Measurements from ENCODE around the gene ZNF385B. TPM values are rescaled to one million over a fixed set of nuclear protein-coding genes. Genes with fewer than 3 reads are reported as not detected.
A peak's percentile ranks its signal among the peaks of the same experiment; 100 is the strongest.

ZNF385B gene
- total RNA-seq, 1 experiment from 2014 or later, result 0.33 TPM

- intact Hi-C loops (cut with micrococcal nuclease), result no loop called here
- H3K4me1 Mint-ChIP-seq (ENCODE audit: insufficient read depth, unreplicated experiment), result peaks cover 14% of the 10 kb centered on the region
- H3K27me3 Mint-ChIP-seq (ENCODE audit: insufficient read depth, unreplicated experiment), result no peaks in the 10 kb centered on the region
- no peaks in the 10 kb centered on the region for H3K9me3 Mint-ChIP-seq (ENCODE audit: unreplicated experiment)
- no peaks in the 10 kb centered on the region for H3K36me3 Mint-ChIP-seq (ENCODE audit: insufficient read depth, unreplicated experiment)
- no peak overlapping the region for H3K27ac Mint-ChIP-seq (ENCODE audit: low read depth, unreplicated experiment)
- no peak for TF ChIP-seq CTCF (IDR thresholded peaks at IDR 0.05; ENCODE audit: unreplicated experiment)
- ChIA-PET POLR2A (interaction anchor here (0.6 kb wide), 1 partner anchor 149 kb away, joined by 3 read pairs; no protein-coding TSS in a partner anchor), CTCF (no interaction called here)
- no peak overlapping the region for H3K4me3 Mint-ChIP-seq (ENCODE audit: unreplicated experiment)
- no TSS peak for BruUV-seq (replicated peaks)
- no peak for DNase-seq (ENCODE audit: unreplicated experiment)
These were observed 146.2 kb downstream of the ZNF385B start for GRCh38 chr2:179715196-179715595.

- no peaks in the 10 kb centered on the region for H3K27me3 Mint-ChIP-seq (ENCODE audit: insufficient read depth, unreplicated experiment)
- intact Hi-C loops (cut with micrococcal nuclease), result no loop called here
- H3K4me3 Mint-ChIP-seq (ENCODE audit: unreplicated experiment), result no peak overlapping the region
- no TSS peak for BruUV-seq (replicated peaks)
- H3K27ac Mint-ChIP-seq (ENCODE audit: low read depth, unreplicated experiment), result no peak overlapping the region
- CTCF ChIA-PET, result interaction anchor here (0.5 to 0.9 kb wide), 3 partner anchors 15 to 462 kb away, joined by 3 to 5 read pairs (median 3); no protein-coding TSS in a partner anchor
- no peak for DNase-seq (ENCODE audit: unreplicated experiment)
- H3K4me1 Mint-ChIP-seq (ENCODE audit: insufficient read depth, unreplicated experiment), result peaks cover 14% of the 10 kb centered on the region
- H3K9me3 Mint-ChIP-seq (ENCODE audit: unreplicated experiment), result no peaks in the 10 kb centered on the region
- POLR2A ChIA-PET, result no interaction called here
- H3K36me3 Mint-ChIP-seq (ENCODE audit: insufficient read depth, unreplicated experiment), result no peaks in the 10 kb centered on the region
- no peak for TF ChIP-seq CTCF (IDR thresholded peaks at IDR 0.05; ENCODE audit: unreplicated experiment)
These were observed 148.6 kb downstream of the ZNF385B start for GRCh38 chr2:179712825-179713224.

- no peak for DNase-seq (ENCODE audit: unreplicated experiment)
- Mint-ChIP-seq H3K4me1 (ENCODE audit: insufficient read depth, unreplicated experiment) (peaks cover 14% of the 10 kb centered on the region), H3K4me3 (ENCODE audit: unreplicated experiment) (no peak overlapping the region), H3K9me3 (ENCODE audit: unreplicated experiment) (no peaks in the 10 kb centered on the region), H3K27me3 (ENCODE audit: insufficient read depth, unreplicated experiment) (no peaks in the 10 kb centered on the region), H3K36me3 (ENCODE audit: insufficient read depth, unreplicated experiment) (no peaks in the 10 kb centered on the region), H3K27ac (ENCODE audit: low read depth, unreplicated experiment) (peak overlapping the region; percentile 39)
- CTCF ChIA-PET, result interaction anchor here (0.6 kb wide), 1 partner anchor 250 kb away, joined by 3 read pairs; no protein-coding TSS in a partner anchor
- BruUV-seq (replicated peaks), result no TSS peak
- POLR2A ChIA-PET, result no interaction called here
- no peak for TF ChIP-seq CTCF (IDR thresholded peaks at IDR 0.05; ENCODE audit: unreplicated experiment)
- intact Hi-C loops (cut with micrococcal nuclease), result no loop called here
These were observed 150.0 kb downstream of the ZNF385B start for GRCh38 chr2:179711375-179711774.

- H3K9me3 Mint-ChIP-seq (ENCODE audit: unreplicated experiment), result no peaks in the 10 kb centered on the region
These were observed 157.7 kb downstream of the ZNF385B start for GRCh38 chr2:179703702-179704101.

More at GRCh38 chr2:179703702-179704101, 157.7 kb downstream of the ZNF385B start:
- Mint-ChIP-seq H3K4me3 (ENCODE audit: unreplicated experiment) (no peak overlapping the region), H3K27me3 (ENCODE audit: insufficient read depth, unreplicated experiment) (no peaks in the 10 kb centered on the region), H3K4me1 (ENCODE audit: insufficient read depth, unreplicated experiment) (peaks cover 11% of the 10 kb centered on the region), H3K27ac (ENCODE audit: low read depth, unreplicated experiment) (no peak overlapping the region), H3K36me3 (ENCODE audit: insufficient read depth, unreplicated experiment) (no peaks in the 10 kb centered on the region)
- CTCF ChIA-PET, result no interaction called here
- POLR2A ChIA-PET, result no interaction called here
- no TSS peak for BruUV-seq (replicated peaks)
- TF ChIP-seq CTCF (IDR thresholded peaks at IDR 0.05; ENCODE audit: unreplicated experiment), result no peak
- DNase-seq (ENCODE audit: unreplicated experiment), result no peak
- intact Hi-C loops (cut with micrococcal nuclease), result no loop called here

Data from MCF 10A (cell line).